HG03378 (cell line): ENCODE data around the gene FGF21.
"Not testable (repeated sequence)": the region's sequence is repeated elsewhere in the genome, so short reads cannot be mapped to it uniquely, and the experiment has no call there.

Source experiments
- ATAC-seq: cut with Tn5 transposase; IDR thresholded peaks from one replicate; pipeline ENCODE4 v1.9.1; 2021; ENCODE audit warnings: mild to moderate bottlenecking, moderate library complexity; ENCODE audit not compliant: unreplicated experiment

Gene FGF21

GRCh38 chr19:48751845-48752495 lies 3.4 kb upstream of the FGF21 start:
- ATAC-seq: no peak

DNA sequence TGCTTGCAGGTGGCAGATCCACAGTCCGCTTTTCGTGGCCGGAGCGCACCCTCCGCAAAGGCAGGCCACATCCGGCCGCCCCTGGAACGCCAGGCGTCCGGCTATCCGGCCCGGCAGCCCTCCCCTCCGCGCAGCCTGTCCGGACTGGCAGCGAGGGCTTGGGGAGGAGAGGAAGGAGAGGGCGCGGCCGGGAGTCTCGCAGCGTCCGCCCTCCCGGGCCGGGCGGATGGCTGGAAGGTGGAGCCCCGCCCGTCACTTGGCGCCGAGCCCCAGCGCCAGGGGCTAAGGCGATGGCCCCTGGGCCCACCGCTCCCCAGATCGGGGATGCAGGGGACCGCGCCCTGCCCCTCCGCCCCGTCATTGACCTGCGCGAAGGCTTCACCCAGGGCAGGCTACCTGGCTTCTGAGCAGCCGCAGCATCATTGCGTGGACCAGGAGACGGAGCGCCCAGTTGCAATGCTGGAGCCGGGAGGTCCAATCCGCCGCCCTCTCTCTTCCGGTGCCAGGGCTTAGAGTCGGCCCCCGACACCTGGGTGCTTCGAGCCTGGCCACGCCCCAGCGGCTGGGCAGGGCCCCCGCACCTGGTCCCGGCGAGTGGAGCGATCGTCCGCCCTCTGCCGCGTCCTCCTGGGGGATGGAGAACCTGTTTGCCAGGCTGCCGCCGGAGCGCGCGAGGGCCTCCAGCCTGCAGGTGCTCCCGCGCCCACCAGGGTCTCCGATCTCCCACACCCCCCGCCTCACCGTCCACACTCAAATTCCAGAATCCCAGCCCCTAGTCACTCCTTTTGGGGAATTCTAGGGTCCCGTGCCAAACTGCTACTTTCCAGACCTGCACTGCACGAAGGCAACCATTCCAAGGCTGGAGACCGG lies 2.6 kb upstream of the FGF21 start, which contains the start of gene FUT1:
FUT1 (minus strand) TSS at position 146 of the 870 bp plus-strand sequence. CDS start 1,360 bp downstream, outside the sequence.
- ATAC-seq: no peak

- no peak for ATAC-seq
These were observed 463 bp downstream of the FGF21 start for GRCh38 chr19:48755787-48756186.

GRCh38 chr19:48756212-48756611 lies 888 bp downstream of the FGF21 start:
- no peak for ATAC-seq

GRCh38 chr19:48756686-48757085 lies 1.4 kb downstream of the FGF21 start:
- ATAC-seq: no peak

DNA sequence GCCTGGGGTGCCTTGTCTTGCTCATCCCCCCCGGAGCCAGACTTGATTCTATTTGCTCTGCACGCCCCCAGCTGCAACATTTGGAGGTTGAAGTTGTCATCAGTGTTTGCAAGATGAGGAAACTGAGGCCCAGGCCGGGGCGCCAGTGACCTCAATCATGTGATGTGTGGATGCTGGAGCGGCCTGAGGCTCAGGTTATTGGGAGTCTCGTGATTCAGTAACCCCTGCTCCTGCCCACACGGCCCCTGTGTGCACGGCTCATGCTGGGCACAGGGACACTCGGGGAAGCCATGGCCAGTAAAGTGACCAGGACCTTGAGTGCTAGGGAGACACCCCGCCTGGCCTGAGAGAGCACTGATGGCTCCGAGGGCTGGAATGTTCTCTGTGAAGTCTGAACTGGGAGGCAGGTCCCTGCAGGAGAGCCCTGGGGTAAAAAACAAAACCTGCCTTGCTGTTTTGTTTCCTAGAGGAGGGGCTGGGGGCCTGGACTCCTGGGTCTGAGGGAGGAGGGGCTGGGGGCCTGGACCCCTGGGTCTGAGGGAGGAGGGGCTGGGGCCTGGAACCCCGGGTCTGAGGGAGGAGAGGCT lies 1.9 kb downstream of the FGF21 start:
- no peak for ATAC-seq

- no peak for ATAC-seq
These were observed 2.4 kb downstream of the FGF21 start for GRCh38 chr19:48757741-48758144.

DNA sequence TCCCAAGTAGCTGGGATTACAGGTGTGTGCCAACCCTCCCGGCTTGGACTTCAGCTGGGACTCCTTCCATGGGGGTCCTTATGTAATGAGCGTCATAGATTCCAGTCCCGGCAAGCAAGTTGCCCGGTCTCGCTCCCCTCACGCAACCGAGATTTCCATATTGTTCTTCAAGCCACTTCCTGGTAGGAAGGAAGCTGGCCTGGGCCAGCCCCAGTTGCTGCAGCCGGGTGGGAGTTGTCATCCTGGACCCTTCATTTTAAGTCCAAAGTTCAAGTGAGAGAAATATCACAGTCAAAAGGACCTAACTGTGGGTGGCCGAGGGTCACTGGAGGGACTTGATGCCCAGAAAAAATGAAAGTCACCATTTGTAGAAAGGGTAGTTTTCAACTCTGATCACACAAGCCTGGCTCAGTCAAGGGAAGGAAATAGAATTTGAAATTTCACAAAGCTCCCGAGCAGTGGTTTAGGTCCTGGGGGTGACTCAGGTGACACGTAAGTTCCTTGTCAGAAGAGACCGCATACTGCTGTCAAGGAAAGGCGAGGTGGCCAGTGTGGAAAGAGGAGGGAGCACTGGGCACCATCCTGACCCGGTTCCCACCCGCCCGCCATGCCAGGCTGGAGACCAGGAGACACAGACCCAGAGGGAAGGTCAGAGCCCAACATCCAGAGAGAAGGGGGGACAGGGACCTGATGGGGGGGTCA lies 5.3 kb downstream of the FGF21 start:
- no peak for ATAC-seq

- ATAC-seq: not testable (repeated sequence)
These were observed 10.5 kb downstream of the FGF21 start for GRCh38 chr19:48765816-48766215.

GRCh38 chr19:48768171-48768753 lies 12.9 kb downstream of the FGF21 start:
- not testable (repeated sequence) for ATAC-seq

DNA sequence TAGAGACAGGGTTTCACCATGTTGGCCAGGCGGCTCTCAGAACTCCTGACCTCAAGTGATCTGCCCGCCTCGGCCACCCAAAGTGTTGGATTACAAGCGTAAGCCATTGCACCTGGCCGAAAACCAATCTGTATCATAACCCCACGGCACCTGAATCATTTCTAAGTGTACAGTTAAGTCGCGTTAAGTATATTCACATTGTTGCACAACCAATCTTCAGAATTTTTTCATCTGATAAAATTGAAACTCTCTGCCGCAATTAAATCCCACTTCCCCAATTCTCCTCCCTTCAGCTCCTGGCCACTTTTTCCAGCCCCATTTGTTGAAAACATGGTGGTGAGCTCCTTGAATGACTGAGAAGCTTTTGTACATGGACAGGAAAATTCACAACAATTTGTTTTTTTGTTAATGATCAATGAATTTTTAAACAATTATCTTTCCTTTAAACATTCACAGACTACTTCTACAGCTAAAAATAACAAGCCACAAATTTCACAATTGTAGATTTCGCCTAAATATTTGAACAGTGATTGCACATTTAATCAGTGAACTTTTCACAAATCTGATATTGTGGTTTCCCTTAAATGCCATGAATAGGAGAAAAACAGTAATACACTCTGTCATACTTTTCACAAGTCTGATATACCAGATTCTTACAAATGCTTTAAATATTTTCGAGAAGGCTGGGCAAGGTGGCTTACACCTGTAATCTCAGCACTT lies 13.8 kb downstream of the FGF21 start:
- ATAC-seq: no peak

- no peak for ATAC-seq
These were observed 14.9 kb downstream of the FGF21 start for GRCh38 chr19:48770266-48770665.

DNA sequence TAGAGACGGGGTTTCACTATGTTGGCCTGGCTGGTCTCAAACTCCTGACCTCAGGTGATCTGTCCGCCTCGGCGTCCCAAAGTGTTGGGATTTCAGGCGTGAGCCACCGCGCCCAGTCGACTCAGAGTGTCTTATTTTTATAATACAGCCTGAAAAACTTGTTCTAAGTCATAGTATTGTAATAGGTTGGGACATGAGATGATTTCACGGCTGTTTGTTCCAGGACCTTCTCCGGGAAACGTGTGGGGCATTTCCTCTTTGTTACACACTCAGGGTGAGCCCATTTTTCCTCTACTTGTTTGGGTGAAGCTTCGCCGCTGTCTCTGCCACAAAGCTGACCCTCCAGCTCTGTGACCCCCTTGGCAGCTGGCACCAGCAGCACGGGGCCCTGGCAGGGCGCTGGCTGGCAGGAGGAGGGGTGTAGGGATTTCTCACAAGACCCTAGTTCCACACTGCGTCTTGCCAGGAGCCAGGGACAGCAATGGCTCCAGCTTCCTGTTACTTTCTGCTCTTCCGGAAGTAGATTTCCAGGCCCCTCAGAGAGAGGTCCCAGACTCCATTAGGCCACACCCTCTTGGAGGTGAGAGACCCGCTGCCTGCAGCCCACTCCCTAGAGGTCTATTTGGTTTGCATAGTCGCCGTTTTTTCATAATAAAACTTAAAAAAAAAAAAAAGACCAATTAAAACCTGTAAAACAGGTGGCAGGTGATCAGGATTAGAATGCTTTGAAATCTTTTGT lies 15.6 kb downstream of the FGF21 start:
- no peak for ATAC-seq

DNA sequence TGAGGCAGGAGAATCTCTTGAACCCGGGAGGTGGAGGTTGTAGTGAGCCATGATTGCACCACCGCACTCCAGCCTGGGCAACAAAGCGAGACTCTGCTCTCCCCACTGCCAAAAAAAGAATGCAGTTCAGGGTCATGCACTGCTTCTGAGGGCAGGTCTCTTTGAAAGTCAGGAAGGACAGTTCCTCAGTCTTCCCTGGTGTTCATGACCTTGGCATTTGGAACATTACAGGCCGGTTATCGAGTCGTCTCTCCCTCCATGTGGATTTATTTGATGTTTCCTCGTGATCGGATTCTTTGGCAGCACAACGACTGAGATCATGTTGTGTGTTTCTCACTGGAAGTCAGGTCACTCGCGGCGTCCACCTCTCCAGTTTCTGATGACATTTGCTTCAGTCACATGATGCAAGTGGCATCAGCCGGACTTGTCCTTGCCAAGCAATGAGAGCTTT lies 17.2 kb downstream of the FGF21 start:
- no peak for ATAC-seq

- no peak for ATAC-seq
These were observed 21.8 kb downstream of the FGF21 start for GRCh38 chr19:48777139-48777538.

DNA sequence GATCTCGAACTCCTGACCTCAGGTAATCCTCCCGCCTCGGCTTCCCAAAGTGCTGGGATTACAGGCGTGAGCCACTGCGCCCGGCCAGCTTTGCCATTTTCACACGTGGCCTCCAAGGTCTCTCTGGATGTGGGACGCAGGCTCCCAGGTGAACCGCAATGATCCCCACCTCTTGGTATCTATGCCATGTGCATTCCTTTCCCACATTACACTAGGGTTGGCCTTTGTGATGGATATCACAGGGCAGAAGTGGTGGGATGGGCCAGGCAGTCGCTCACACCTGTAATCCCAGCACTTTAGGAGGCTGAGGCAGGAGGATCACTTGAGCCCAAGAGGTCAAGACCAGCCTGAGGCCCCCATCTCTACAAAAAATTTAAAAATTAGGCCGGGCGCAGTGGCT lies 22.4 kb downstream of the FGF21 start:
- ATAC-seq: no peak

DNA sequence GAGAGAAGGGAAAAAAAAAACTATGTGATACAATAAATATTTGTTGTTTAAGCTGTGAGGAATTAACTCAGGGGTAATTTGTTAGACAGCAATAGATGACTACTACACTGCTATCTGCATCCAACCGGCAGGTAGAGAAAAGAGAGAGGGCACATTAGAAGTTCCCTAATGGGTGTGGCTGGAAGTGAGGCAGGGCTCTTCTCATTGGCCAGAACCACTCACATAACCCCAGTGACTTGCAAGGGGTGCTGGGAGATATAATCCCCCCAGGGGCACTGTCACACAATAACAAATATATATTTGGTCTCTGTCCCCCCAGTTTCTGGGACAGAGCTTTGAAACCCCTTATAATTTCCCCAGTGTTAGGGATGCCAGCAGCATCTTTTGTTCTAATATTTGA lies 24.3 kb downstream of the FGF21 start:
- ATAC-seq: no peak

DNA sequence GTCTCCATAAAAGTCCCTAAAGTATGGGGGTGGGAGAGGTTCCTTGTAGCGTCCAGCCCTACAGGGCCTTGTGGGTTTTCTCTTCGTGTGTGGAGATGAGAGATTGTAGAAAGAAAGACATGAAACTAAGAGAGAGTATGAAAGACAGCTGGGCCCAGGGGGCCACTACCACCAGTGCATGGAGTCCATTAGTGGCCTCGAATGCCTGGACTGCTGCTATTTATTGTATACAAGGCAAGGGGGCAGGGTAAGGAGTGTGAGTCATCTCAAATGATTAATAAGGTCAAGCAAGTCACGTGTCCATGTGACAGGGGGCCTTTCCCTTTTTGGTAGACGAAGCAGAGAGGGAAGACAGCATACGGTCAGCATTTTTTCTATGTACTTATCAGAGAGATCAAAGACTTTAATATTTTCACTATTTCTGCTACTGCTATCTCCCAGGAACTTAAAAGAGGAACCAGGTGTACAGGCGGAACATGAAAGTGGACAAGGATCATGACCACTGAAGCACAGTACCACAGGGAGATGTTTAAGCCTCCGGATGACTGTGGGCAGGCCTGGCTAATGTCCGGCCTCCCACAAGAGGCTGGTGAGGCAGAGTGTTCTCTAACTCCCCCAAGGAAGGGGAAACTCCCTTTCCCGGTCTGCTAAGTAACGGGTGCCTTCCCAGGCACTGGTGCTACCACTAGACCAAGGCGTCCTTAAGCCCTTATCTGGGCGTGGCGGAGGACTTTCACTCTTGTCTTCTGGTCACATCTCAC lies 25.5 kb downstream of the FGF21 start:
- no peak for ATAC-seq

DNA sequence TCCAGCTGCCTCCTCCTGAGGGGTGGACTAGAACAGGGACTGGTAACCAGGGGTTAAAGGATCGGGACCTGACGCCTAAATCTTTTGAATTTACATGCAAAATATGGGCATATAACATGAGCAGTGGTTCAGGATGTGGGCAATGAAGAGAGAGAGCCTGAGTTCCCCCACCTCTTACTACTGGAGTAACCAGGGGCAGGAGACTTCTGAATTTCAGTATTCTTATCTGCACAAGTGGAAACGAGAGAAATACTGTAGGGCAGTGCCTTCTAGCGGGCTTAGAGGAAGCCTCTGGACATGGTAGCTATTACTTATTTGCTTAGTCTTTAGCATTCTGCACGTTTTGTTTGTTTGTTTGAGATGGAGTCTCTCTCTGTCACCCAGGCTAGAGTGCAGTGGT lies 29.2 kb downstream of the FGF21 start:
- ATAC-seq: no peak
